GM19025 (cell line): ENCODE measurements around the gene C12orf75.

Source experiments
- ATAC-seq: cut with Tn5 transposase; IDR thresholded peaks from one replicate; pipeline ENCODE4 v1.9.1; 2021; ENCODE audit warnings: mild to moderate bottlenecking, low read depth, moderate library complexity; ENCODE audit not compliant: unreplicated experiment

Gene C12orf75

DNA sequence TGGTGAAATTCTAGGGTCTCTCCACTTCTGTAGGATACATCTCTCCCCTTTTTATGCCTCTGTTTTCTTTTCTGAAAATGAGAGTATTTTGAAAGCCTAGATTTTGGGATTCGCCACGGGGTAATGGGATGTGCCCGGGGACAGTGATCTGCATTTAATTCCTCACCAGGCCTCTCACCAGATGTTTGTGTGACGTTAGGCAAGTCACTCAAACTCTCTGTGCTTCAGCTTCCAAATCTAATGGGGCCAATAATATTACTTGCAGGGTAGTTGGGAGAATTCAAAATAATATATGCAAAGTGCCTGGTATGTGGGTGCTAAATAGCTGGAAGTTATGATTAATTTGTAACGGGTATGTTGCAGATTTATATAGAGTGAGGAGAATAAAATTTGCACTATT is 78.8 kb downstream of the C12orf75 start:
- ATAC-seq = no peak

DNA sequence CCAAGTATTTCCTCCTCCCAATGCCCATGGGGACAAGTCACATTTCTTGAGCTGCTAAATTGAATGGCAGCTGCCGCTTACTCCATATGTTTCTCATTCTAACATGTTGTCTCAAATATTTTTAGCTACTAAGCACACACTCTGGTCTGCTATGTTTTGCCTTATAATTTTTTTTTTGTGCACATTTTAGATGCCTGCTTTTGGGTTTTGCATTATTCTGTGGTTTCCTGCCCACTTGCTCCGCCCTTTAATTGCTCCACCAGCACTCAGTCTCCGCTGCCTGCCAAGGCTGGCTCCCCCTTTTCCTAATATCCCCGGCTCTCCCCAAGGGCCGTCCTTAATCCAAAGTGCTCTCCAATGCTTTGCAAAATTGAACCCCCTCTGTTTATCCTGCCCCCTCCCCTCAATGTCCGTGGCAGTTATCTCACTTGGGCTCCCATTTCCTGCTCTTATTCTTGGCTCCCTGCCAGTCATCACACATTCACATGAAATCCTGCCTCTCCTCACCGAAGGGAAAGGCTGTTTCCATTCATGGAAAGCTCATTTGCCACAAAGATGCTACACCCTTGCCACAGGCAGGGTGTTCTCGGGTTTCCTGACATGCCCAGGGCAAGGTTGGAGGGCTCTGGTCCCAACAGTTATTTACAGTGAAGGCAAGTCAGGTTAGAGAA is 79.4 kb downstream of the C12orf75 start:
- no peak for ATAC-seq

DNA sequence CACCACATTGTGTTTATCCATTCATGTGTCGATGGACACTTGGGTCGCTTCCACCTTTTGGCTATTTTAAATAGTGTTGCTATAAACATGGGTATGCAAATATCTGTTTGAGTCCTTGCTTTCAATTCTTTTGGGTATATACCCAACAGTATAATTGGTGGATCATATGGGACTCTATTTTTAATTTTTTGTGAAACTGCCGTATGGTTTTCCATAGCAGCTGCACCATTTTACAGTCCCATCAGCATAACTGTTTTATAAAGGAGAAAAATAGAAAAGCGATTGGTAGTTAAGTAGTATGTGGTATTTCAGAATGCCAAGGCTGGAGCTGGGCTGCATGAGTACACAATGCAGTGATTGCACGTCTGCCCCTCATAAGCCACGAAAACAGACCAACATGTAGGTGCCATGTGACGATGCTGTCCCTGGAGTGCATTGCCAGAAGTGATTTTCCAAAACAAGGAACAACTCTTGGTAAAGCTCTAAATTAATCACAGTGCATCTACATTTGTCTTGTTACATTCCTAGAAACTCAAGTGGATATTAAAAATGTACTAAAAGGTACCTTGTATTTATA is 83.5 kb downstream of the C12orf75 start:
- no peak for ATAC-seq

DNA sequence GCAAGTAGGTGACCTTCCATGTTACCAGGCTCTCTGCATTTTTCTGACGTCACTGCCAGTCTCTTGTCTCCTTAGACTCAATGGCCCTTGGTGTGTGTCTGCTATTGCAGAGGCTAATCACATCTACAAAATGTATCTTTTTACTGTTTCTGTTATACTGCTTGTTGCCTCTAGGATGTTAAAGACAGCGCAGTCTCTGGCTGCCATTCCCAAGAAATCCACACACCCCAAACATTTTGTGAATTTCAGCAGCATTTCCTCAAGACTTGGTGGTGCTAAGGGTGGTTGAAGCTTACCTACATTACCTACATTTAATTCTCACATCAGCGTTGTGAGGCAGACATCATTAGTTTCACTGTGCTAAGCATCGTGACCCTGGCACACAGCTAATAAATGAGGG is 87.2 kb downstream of the C12orf75 start:
- no peak for ATAC-seq

DNA sequence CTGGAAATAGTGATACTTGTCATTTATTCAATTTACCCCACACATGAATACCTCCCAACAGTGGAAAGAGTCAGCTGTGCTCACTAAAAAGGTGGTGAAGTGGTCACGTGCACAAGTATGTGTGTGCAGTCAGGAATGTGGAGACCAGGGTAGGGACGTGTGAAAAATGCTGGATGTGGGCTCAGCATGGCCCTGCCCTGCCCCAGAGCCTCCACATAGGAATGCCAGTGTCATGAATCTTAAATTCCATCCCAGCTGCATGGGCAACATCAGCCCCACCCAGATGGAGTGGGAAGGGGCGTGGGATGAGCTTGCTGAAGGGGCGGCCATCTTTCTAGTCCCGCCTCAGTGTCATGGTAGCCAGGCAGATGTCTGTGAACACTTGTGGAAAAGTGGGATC is 87.7 kb downstream of the C12orf75 start:
- ATAC-seq = no peak

DNA sequence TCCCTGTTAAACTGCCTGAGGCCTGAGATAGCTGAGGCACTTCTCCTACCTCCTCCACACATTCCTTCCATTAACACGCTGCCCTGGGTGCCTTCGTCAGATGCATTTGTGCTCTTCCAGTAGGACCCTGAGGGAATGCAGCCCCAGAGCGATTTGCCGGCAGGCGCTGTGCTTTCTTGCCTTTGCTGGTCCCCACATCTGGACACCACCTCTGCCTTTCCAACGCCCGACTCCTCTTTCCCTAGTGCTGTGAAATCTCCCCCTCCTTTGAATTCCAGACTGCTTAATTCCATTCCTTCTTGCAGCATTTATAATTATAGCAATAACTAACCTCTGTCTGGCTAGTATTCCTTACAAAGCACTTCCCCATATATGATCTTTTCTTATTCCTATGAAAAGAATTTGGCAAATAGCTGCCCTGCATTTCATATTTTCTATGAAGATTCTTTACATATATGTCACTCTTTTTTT is 88.4 kb downstream of the C12orf75 start:
- no peak for ATAC-seq

DNA sequence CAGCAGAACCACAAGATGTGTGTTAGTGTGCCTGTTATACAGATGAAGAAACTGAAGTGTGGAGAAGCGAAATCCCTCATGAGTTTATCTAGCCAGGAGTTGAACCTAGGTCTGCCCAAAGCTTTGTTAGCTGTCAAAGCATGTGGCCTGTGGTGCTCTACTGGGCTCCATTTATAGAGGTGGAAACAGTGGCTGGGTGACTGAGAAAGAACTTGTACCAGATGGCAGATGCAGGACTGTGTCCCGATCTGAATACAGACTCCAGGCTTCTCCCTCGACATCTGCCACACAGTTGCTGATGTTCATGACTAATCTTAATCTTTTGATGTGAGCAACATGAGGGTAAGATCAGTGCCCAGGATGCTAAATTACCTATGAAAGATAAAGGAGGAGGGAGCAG is 89.1 kb downstream of the C12orf75 start:
- no peak for ATAC-seq

DNA sequence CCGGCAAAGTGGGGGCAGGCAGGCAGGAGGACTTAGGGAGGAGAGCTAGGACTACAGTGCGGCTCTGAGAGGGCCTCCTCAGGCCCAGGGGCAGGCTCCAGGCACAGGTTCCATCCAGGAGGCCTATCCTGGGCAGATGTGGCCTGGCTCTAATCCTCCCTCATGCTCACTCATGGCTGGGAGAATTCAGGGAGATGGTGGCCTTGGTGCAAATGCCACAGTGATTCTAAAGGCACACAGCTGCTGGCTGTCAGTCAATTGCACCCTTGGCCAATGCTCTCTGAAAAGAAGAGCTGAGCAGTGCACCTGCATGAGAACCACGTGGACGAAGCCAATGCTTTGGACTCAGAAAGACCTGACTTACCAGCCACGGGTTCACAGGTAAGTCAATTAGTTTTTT is 89.6 kb downstream of the C12orf75 start:
- ATAC-seq = no peak

DNA sequence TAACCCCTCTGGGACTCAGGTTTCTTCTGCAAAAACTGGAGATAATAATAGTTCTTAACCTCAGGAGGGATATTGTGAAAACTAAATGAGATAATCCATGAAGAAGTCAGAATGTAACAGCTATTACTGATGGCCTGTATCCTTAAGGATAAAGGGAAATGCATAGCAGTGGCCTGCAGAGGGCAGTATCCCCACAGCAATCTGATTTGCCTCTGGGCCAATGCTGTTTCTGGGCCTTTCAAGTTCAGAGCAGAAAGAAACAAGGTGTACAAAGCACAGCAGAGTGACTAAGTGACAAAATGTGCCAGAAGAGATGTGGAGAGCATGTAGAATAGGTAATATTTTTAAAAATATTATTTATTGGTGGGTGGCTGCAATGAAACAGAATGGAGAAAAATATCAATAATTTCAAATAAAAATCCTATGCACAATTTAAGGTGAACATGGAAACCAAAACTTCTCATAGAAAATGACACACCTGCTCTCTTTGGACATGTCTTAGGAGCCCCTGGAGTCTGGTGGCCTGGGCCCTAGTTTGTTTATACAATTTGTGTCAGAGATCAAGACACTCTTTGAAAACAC is 90.3 kb downstream of the C12orf75 start:
- no peak for ATAC-seq
